CD4-positive, alpha-beta memory T cell (primary cell): ENCODE data around the gene ERG28. TPM values are rescaled to one million over a fixed set of nuclear protein-coding genes. Genes with fewer than 3 reads are reported as not detected.

Source experiments
- CTCF ChIA-PET: fragments of 350-600 bp; sonication (Branson Sonifier 250); formaldehyde crosslinking; loops from one replicate; lab custom pipeline; 2021; ENCODE audit warnings: inconsistent platforms; ENCODE audit not compliant: partially characterized antibody; lab: Charles Lee
- POLR2A ChIA-PET: fragments of 350-600 bp; sonication (Branson Sonifier 250); formaldehyde crosslinking; loops from one replicate; lab custom pipeline; 2021; ENCODE audit not compliant: partially characterized antibody; lab: Charles Lee
- DNase-seq, 5 donors: peaks; one replicate each; pipeline versions ENCODE4 v3.0.0 to v3.0.0-alpha.2; 2020 to 2022; ENCODE audit warnings: mixed read lengths in 1 of 5
- H3K27ac ChIP-seq: one replicate; pipeline ENCODE4 v1.7.0; 2013; ENCODE audit warnings: low read depth, low read length
- H3K27me3 ChIP-seq: 2 replicates; pipeline ENCODE4 v1.7.0; 2013; ENCODE audit warnings: mild to moderate bottlenecking, low read length, moderate library complexity; ENCODE audit not compliant: insufficient read depth
- H3K36me3 ChIP-seq: 2 replicates; pipeline ENCODE4 v1.7.0; 2013; ENCODE audit warnings: mild to moderate bottlenecking, low read length, moderate library complexity; ENCODE audit not compliant: insufficient read depth
- H3K4me1 ChIP-seq: 2 replicates; pipeline ENCODE4 v1.7.0; 2013; ENCODE audit warnings: mild to moderate bottlenecking, low read length, moderate library complexity; ENCODE audit not compliant: insufficient read depth
- H3K4me3 ChIP-seq, 2 donors: one replicate each; pipeline ENCODE4 v1.7.0; 2013; ENCODE audit warnings: low read length in 2 of 2, mild to moderate bottlenecking in 1 of 2
- H3K9me3 ChIP-seq, 2 donors: one replicate each; pipeline ENCODE4 v1.7.0; 2013; ENCODE audit warnings: low read length in 2 of 2, control low read depth in 1 of 2; ENCODE audit not compliant: control insufficient read depth in 1 of 2
- H3K27ac Mint-ChIP-seq, 7 donors: one replicate each; pipeline ENCODE4 v1.8.0; 2020 to 2021; ENCODE audit warnings: mixed read lengths in 7 of 7, mild to moderate bottlenecking in 6 of 7, inconsistent platforms in 3 of 7, moderate library complexity in 3 of 7
- H3K27me3 Mint-ChIP-seq, 2 donors: one replicate each; pipeline ENCODE4 v1.8.0; 2020 to 2021; ENCODE audit warnings: mixed read lengths in 2 of 2
- H3K36me3 Mint-ChIP-seq, 2 donors: one replicate each; pipeline ENCODE4 v1.8.0; 2020 to 2021; ENCODE audit warnings: mixed read lengths in 2 of 2, inconsistent platforms in 1 of 2, mild to moderate bottlenecking in 1 of 2
- H3K4me1 Mint-ChIP-seq, 4 donors: one replicate each; pipeline ENCODE4 v1.8.0; 2020 to 2021; ENCODE audit warnings: mixed read lengths in 4 of 4, mild to moderate bottlenecking in 1 of 4
- H3K4me3 Mint-ChIP-seq, 8 donors: one replicate each; pipeline ENCODE4 v1.8.0; 2020 to 2021; ENCODE audit warnings: mixed read lengths in 8 of 8, mild to moderate bottlenecking in 7 of 8, moderate library complexity in 6 of 8, inconsistent platforms in 3 of 8
- H3K9me3 Mint-ChIP-seq, 8 donors: one replicate each; pipeline ENCODE4 v1.8.0; 2020 to 2021; ENCODE audit warnings: mixed read lengths in 8 of 8, mild to moderate bottlenecking in 5 of 8, inconsistent platforms in 3 of 8, moderate library complexity in 1 of 8
- intact Hi-C: fragments of 100-400 bp; cut with micrococcal nuclease; formaldehyde crosslinking; loops from one replicate; pipeline ENCODE4 v1.15.1; 2023
- polyA plus RNA-seq, 2 donors: library from polyadenylated mRNA; unstranded; fragments of 300-500 nt; fragmentation: Illumina TruSeq; gene quantifications; one replicate each; pipeline ENCODE4 v1.2.3, GENCODE V29; 2021
- total RNA-seq, 2 experiments: library from RNA; stranded (reverse); gene quantifications; one replicate each; pipeline ENCODE4 v1.2.3, GENCODE V29; 2021

Gene ERG28
- total and polyA plus RNA-seq, 4 experiments from 2014 or later = 12.9 to 43.2 (median 22.2) TPM

DNA sequence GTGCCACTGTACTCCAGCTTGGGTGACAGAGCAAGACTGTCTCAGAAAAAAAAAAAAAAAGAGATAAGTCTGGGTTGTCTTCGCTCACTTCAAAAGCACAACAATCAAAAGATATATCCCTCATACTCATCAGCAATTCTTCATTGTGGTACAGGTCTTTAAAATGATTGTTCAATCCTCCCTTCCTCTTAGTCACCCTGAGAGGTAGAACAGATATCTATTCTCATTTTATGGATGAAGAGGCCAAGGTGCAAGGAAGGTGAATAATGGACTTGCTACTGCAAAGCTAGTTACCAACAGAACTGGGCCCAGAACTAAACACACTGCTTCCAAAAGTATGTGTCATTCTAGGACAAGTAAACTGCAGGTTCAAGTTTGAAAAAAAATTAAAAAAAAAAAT, 7.1 kb downstream of the ERG28 start:
- H3K27me3 Mint-ChIP-seq = no peaks in the 10 kb centered on the region
- peak overlapping the region in 1 of 7 donors; percentile 5 for H3K27ac Mint-ChIP-seq
- Histone ChIP-seq H3K27me3 (no peaks in the 10 kb centered on the region), H3K4me3 (no peak overlapping the region), H3K36me3 (peaks cover 57% of the 10 kb centered on the region), H3K4me1 (peaks cover 7% of the 10 kb centered on the region), H3K9me3 (no peaks in the 10 kb centered on the region), H3K27ac (no peak overlapping the region)
- no peak overlapping the region for H3K4me3 Mint-ChIP-seq
- H3K9me3 Mint-ChIP-seq = no peaks in the 10 kb centered on the region
- peaks cover 35 to 76% of the 10 kb centered on the region in 2 donors for H3K36me3 Mint-ChIP-seq
- CTCF ChIA-PET = interaction anchor here (1.0 to 14.1 kb wide), 21 partner anchors 8 to 1438 kb away, joined by 3 to 388 read pairs (median 6); partner anchors contain the start of gene FLVCR2
- H3K4me1 Mint-ChIP-seq = peaks cover 4 to 13% (median 6%) of the 10 kb centered on the region in 4 donors
- intact Hi-C loops = no loop called here
- POLR2A ChIA-PET = interaction anchor here (0.7 to 4.6 kb wide), 3 partner anchors 76 to 375 kb away, joined by 5 to 30 read pairs (median 6); partner anchors contain the start of genes FLVCR2 and FOS
- no peak for DNase-seq

GRCh38 chr14:75650253-75651058, 10.2 kb downstream of the ERG28 start:
- no peaks in the 10 kb centered on the region for H3K27me3 Mint-ChIP-seq
- no peak overlapping the region for H3K4me3 Mint-ChIP-seq
- H3K27ac Mint-ChIP-seq = peak overlapping the region in 1 of 7 donors; percentile 39
- Histone ChIP-seq H3K4me3 (no peak overlapping the region), H3K4me1 (peaks cover 4% of the 10 kb centered on the region), H3K27me3 (no peaks in the 10 kb centered on the region), H3K27ac (no peak overlapping the region), H3K36me3 (peaks cover 44% of the 10 kb centered on the region), H3K9me3 (no peaks in the 10 kb centered on the region)
- POLR2A ChIA-PET = no interaction called here
- CTCF ChIA-PET = interaction anchor here (0.9 to 14.1 kb wide), 4 partner anchors 8 to 156 kb away, joined by 3 to 388 read pairs (median 8); partner anchors contain the start of genes ERG28, FLVCR2 and TTLL5
- H3K9me3 Mint-ChIP-seq = no peaks in the 10 kb centered on the region
- no peak for DNase-seq
- intact Hi-C loops = no loop called here
- peaks cover 42 to 77% of the 10 kb centered on the region in 2 donors for H3K36me3 Mint-ChIP-seq
- H3K4me1 Mint-ChIP-seq = peaks cover 0 to 6% (median 2%) of the 10 kb centered on the region in 4 donors

DNA sequence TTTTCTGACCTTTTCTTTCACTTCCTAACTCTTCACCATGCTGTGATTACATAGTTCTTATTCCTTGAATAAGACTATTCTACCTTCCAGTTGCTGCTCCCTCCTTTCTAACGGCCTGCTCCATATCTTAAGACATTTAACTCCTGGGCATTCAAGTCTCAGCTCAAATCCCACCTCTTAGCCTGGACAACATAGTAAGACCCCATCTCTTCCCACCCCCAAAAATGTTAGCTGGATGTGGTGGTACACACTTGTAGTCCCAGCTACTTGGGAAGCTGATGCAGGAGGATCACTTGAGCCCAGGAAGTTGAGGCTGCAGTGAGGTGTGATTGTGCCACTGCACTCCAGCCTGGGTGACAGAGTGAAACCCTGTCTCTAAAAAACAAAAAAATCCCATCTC, 10.9 kb downstream of the ERG28 start:
- CTCF ChIA-PET = interaction anchor here (1.0 to 14.1 kb wide), 3 partner anchors 9 to 74 kb away, joined by 4 to 388 read pairs (median 5); partner anchors contain the start of genes ERG28 and FLVCR2
- H3K27me3 Mint-ChIP-seq = no peaks in the 10 kb centered on the region

DNA sequence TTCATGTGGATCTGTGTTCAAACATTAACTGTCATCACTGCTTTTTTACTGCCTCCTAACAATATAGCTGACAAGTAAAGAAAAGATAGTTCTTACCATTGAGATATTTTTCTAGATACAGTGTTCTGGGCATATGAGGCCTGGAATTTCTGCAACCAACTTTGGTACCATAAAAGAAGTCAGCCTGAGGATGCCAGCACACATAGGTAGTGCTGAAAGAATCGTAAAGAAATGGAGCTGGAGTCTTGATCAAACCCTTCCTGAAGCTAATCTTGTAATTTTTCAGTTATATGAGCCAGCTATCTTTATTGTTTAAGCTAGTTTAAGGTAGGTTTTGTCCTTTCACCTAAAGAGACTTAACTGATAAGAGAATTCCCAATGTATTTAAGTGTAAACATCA, 11.3 kb downstream of the ERG28 start:
- POLR2A ChIA-PET = no interaction called here
- peaks cover 42 to 65% of the 10 kb centered on the region in 2 donors for H3K36me3 Mint-ChIP-seq
- intact Hi-C loops = no loop called here

More for the DNA sequence above, 10.9 kb downstream of the ERG28 start:
- Histone ChIP-seq H3K4me3 (no peak overlapping the region), H3K9me3 (no peaks in the 10 kb centered on the region), H3K4me1 (peaks cover 4% of the 10 kb centered on the region), H3K36me3 (peaks cover 40% of the 10 kb centered on the region), H3K27me3 (no peaks in the 10 kb centered on the region), H3K27ac (no peak overlapping the region)
- H3K4me3 Mint-ChIP-seq = no peak overlapping the region
- peaks cover 0 to 6% (median 2%) of the 10 kb centered on the region in 4 donors for H3K4me1 Mint-ChIP-seq
- H3K36me3 Mint-ChIP-seq = peaks cover 42 to 70% of the 10 kb centered on the region in 2 donors
- POLR2A ChIA-PET = no interaction called here
- intact Hi-C loops = no loop called here
- H3K9me3 Mint-ChIP-seq = no peaks in the 10 kb centered on the region
- DNase-seq = no peak
- H3K27ac Mint-ChIP-seq = peak overlapping the region in 1 of 7 donors; percentile 20

GRCh38 chr14:75648066-75648838, 12.4 kb downstream of the ERG28 start:
- Histone ChIP-seq H3K9me3 (no peaks in the 10 kb centered on the region), H3K4me3 (no peak overlapping the region), H3K36me3 (peaks cover 35% of the 10 kb centered on the region), H3K27me3 (no peaks in the 10 kb centered on the region), H3K4me1 (no peaks in the 10 kb centered on the region), H3K27ac (no peak overlapping the region)
- Mint-ChIP-seq H3K27ac (peak overlapping the region in 1 of 7 donors; percentile 10), H3K27me3 (no peaks in the 10 kb centered on the region), H3K36me3 (peaks cover 39 to 63% of the 10 kb centered on the region in 2 donors), H3K9me3 (no peaks in the 10 kb centered on the region), H3K4me3 (no peak overlapping the region), H3K4me1 (peaks cover 0 to 1% (median 0%) of the 10 kb centered on the region in 4 donors)
- DNase-seq = no peak
- ChIA-PET CTCF (interaction anchor here (1.6 to 14.1 kb wide), 4 partner anchors 8 to 73 kb away, joined by 4 to 388 read pairs (median 10); partner anchors contain the start of gene FLVCR2), POLR2A (no interaction called here)
- intact Hi-C loops = no loop called here

More for the DNA sequence above, 11.3 kb downstream of the ERG28 start:
- Histone ChIP-seq H3K4me1 (peaks cover 4% of the 10 kb centered on the region), H3K4me3 (no peak overlapping the region), H3K27ac (no peak overlapping the region), H3K9me3 (no peaks in the 10 kb centered on the region), H3K36me3 (peaks cover 40% of the 10 kb centered on the region), H3K27me3 (no peaks in the 10 kb centered on the region)
- Mint-ChIP-seq H3K4me1 (peaks cover 0 to 5% (median 2%) of the 10 kb centered on the region in 4 donors), H3K4me3 (no peak overlapping the region), H3K9me3 (no peaks in the 10 kb centered on the region), H3K27ac (peak overlapping the region in 2 of 7 donors; percentile 3 to 13), H3K27me3 (no peaks in the 10 kb centered on the region)
- CTCF ChIA-PET = interaction anchor here (1.0 to 14.1 kb wide), 3 partner anchors 9 to 74 kb away, joined by 4 to 388 read pairs (median 5); partner anchors contain the start of genes ERG28 and FLVCR2
- DNase-seq = no peak

GRCh38 chr14:75647640-75648039, 13.0 kb downstream of the ERG28 start:
- Histone ChIP-seq H3K27me3 (no peaks in the 10 kb centered on the region), H3K4me1 (no peaks in the 10 kb centered on the region), H3K4me3 (no peak overlapping the region), H3K9me3 (no peaks in the 10 kb centered on the region), H3K27ac (no peak overlapping the region), H3K36me3 (peaks cover 31% of the 10 kb centered on the region)
- Mint-ChIP-seq H3K4me1 (no peaks in the 10 kb centered on the region), H3K27ac (peak overlapping the region in 1 of 7 donors; percentile 7), H3K4me3 (no peak overlapping the region), H3K9me3 (no peaks in the 10 kb centered on the region), H3K27me3 (no peaks in the 10 kb centered on the region), H3K36me3 (peaks cover 35 to 57% of the 10 kb centered on the region in 2 donors)
- intact Hi-C loops = no loop called here
- ChIA-PET CTCF (interaction anchor here (1.6 to 3.6 kb wide), 3 partner anchors 8 to 70 kb away, joined by 4 to 15 read pairs (median 5); partner anchors contain the start of gene FLVCR2), POLR2A (no interaction called here)
- no peak for DNase-seq
